Pons (tissue), 1 donor: ENCODE results near the gene LRMDA.

ENCODE experiments used
- DNase-seq: peaks from one replicate; pipeline ENCODE4 v3.0.0-alpha.2; 2016; ENCODE audit warnings: low spot score

Gene LRMDA

DNA sequence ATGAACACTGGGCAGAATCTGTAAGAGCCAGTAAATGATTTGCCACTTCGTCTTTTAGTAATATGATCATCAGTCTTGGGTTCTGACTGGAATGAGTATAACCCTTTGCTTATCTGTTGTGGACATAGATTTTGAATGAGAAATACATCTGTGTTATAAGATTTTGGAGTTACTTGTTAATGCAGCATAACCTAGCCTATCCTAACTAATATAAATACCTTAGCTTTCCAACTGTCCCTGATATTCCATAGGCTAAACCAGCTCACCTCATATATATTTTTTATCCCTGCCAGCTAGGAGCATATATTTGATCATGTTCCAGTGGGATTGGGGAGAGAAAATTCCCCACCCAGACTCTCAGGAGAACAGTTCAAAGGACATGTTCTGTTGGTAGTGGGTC, 15.1 kb downstream of the LRMDA start:
- no peak for DNase-seq

GRCh38 chr10:75448166-75448565, 16.7 kb downstream of the LRMDA start:
- DNase-seq: no peak

GRCh38 chr10:75449382-75450074, 18.1 kb downstream of the LRMDA start:
- DNase-seq: no peak

- no peak for DNase-seq
Observed at GRCh38 chr10:75450075-75450445, 18.6 kb downstream of the LRMDA start.

GRCh38 chr10:75450644-75451640, 19.5 kb downstream of the LRMDA start:
- DNase-seq: no peak

DNA sequence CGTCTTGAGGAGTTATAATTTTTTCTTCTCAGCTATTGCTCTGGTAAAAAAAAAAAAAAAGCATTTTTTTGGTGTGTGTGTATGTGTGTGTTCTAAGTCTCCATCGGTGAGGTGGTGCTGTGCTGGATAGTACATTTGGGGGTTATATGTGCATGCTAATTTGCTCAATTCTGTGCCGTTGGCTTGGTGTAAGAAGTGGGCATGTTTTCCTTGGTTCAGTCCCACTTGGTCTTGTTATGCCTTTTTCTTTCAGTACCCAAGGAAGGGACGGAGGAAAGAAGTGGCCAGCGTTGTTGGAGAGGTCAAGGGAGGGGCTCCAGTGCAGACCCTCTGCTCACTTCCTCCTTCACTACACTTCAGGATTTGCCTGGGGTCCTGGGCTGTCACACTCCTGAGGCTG, 20.4 kb downstream of the LRMDA start:
- DNase-seq: no peak

- no peak for DNase-seq
Observed at GRCh38 chr10:75452997-75453396, 21.6 kb downstream of the LRMDA start.

DNA sequence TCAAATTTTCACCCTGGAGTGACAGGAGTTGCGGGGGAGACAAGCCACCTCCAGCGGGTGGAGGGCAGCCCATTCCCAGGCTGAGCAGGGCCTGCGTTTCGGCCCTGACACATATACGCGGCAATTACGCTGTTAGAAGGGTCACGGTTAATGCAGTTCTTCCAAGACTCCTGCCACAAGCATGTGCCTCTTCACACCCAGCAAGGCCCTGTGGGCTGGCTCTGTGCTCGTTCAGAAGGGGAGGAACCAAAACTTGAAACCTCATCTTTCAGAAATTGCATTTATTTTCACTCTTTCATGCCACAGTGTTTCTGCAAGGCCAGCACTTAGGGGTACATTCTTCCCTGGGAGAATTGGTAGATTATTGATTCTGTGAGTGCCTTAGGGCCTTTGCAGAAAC, 24.7 kb downstream of the LRMDA start:
- no peak for DNase-seq

DNA sequence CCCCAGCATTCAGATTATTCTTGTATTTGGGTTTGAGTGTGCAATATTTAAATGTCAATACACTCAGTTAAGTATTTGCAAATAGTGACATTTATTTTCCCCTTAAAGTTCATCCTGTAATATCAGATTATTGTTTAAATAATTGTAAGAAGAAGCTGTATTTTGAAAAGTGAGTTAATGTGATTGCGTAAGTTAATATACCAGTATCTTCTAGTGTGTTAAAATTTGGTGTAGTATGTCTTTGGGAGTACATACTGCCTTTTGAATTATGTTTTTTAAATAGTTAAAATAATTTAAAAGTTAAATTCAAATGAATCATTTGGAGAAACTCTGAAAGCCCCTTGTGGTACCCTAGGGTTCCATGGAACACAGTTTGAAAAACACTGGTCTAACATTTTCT, 28.6 kb downstream of the LRMDA start:
- no peak for DNase-seq

DNA sequence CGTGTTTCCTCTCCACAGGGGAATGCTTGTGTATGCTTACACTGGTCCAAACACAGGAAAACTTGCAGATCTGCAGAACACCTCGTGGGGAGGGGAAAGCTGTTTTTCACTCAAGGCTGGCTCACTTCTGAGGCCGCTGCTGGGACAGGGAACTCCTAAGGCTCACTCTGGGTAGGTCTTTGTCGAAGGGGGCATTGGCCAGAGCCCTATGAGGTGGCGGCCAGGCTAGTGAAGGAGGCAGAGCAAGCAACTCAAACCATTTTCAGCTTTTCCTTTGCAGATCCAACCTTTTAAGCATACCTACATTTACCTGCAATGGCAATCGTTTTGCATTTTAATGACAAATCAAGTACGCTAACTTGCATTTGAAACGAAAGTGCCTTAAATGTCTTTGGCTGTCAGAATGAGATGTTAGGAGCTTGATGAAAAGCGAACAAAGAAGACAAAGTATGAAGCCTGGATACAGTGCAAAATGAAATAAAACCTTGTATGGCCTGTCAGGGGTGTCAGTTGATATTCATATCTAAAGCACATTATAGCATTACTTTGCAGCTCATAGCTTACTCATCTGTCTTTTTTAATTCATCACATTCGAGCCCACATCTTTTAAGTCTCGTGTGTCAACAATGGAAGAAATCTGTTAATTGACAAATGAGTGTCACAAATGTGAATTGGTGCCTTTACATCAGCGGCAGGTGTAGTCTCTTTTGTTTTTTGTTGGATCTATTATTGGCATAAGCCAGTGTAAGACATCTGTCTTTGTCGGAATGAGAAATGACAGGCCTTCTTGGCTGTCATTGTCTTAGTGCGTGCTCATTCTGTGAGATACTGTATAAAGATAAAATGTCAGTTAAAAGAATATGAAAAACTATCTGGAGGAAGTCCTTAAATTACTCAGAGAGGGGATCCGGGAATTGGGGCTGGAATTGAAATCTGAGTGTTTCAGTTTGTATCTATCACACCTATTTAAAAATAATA, 30.5 kb downstream of the LRMDA start:
- no peak for DNase-seq

DNA sequence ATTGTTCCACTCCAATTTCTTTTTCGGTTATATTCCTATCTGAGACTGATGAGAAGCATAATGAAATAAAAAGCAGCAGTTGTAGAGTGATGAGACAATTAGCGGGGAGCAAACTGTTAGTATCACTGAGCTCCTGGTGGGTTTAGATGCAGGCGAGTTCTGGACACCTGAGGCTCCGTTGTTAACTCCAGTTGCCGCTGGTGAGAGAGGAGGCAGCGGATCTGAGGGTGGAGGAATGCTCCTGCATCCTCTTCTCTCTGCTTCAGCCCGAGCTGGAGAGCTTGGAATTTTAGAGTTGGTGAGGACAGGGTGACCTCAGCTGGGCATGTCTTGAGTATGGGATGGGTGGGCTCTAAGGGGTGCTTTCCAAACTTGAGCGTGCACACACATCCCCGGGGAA, 31.4 kb downstream of the LRMDA start:
- no peak for DNase-seq

- DNase-seq: no peak
Observed at GRCh38 chr10:75464478-75465449, 33.3 kb downstream of the LRMDA start.

DNA sequence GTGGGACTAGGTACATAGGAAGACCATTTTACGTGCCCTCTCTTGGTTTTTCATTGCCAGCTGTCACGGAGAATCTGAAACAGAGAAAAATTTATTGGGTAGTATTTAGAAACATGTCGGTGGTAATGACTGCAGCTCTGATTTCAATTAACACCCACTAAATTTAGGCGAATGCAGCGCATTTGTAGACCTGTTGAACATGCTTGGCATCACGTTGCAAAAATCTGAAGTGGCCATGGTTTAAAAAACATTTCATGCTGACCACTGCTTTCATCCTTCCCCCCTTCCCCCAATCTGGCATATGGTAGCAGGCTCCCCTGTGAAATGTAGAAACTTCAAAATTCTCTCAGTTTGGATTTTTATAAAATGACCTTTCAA, 34.0 kb downstream of the LRMDA start:
- DNase-seq: no peak

- no peak for DNase-seq
Observed at GRCh38 chr10:75466001-75466400, 34.6 kb downstream of the LRMDA start.

DNA sequence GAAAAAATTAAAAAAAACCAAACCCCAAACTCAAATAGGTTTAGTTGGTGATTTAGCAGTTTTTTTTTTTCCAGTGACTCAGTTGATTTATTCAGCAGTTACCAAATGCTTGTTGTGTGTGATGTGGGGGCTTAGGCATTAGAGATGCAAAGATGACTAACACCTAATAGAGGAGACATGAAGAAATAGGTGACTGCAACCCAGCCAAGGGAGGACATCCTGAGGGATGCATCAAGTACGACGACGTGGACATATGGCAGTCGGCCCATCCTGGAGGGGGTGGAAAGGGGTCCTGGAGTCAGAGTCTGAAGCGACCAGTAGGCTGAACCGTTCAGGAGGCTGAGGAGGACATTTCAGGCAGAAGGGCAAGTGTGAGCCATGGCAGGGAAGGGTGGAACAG, 35.5 kb downstream of the LRMDA start:
- no peak for DNase-seq

- no peak for DNase-seq
Observed at GRCh38 chr10:75468612-75469005, 37.2 kb downstream of the LRMDA start.

DNA sequence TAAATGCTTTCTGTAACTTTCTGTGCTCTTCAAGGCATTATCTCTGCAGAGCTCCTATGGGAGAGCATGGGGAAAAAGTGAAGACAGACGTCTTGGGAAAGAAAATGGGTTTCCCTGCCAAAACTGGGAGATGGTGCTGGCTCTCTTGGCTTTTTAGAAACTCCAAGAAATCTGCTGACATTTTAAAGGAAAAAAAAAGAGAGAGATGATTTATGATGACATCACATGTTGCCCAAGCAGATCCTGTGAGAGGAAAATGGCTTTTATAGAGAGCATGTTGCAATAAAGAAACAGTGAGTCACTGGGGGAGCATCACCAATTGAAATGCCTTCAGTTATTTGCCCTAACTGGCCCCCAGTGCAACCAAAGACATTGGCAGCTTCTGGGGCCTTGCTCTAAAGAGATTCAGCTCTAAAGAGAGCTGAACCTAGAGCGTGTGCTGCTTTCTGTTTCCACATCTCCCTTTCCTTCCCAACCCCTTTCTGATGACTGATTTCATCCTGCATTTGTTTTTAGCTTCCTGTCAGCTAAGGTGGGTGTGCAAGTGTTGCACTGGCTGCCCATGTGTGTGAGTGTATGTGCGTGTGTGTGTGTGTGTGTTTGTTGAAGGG, 37.7 kb downstream of the LRMDA start:
- DNase-seq: no peak

GRCh38 chr10:75470901-75471300, 39.5 kb downstream of the LRMDA start:
- no peak for DNase-seq

DNA sequence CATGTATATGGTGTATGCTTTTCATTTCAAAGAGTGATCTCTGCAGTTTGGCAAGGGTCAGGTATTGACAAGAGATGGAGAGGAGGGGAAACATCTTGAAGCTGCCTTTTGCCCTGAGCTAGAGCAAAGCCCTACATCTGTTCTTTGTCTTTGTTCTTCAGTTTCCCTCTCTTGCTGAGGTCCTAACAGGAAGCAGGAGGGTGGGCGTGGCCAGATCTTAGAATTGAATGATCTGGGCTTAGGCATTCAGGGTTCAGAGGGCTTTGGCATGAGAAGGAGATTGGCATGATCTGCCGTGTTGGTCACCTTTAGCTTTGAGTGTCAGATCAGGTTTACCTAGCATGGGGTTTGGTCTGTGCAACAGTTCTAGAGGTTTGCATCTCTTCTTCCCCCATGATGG, 41.3 kb downstream of the LRMDA start:
- DNase-seq: no peak

DNA sequence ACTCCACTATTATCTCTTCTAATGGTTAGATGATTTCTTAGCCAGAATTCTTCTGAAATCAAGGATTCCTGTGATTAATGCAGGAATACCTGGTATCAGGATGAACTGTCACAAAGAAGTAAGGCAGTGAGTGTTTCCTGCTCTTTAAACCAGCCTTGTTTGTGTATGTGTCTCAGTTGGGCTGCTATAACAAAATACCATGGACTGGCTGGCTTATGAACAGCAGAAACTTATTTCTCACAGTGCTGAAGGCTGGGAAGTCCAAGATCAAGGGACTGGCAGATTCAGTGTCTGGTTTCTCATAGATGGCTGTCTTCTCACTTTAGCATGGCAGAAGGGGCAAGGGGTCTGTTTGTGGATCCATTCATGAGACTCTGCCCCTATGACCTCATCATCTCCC, 42.7 kb downstream of the LRMDA start:
- no peak for DNase-seq
